HG02759 (cell line): ENCODE measurements around the gene IQSEC2.

Experiments used
- ATAC-seq: cut with Tn5 transposase; IDR thresholded peaks from one replicate; pipeline ENCODE4 v1.9.1; 2021; ENCODE audit warnings: mild to moderate bottlenecking, moderate library complexity; ENCODE audit not compliant: unreplicated experiment

IQSEC2 gene

DNA sequence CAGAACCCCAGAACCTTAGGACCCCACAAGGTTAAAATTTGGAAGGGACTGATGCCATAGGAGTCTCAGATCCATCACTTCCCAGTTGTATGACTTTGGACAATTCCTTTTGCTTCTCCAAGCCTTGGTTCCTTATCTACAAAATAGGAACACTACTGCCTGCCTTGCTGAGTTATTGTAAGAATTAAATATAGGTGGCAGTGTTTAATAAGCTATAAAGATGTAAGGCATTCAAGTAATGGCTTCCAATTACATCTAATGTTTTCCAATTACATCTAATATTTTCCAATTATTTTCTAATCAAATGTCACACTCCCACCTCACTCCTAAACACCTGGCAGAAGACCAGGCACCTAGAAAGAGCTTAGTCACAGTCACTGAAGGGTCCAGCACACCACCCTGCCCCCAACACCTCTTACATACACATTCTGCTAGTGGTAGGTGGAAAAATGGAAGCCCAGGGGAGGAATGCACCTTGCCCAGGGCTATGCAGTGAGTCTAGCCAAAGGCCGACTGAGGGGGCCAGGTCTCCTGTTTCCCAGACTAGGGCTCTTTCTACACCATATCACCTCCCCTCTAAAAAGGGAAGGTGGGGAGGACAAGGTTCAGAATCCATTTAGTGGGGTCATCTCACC lies 31.9 kb downstream of the IQSEC2 start:
- ATAC-seq = no peak

DNA sequence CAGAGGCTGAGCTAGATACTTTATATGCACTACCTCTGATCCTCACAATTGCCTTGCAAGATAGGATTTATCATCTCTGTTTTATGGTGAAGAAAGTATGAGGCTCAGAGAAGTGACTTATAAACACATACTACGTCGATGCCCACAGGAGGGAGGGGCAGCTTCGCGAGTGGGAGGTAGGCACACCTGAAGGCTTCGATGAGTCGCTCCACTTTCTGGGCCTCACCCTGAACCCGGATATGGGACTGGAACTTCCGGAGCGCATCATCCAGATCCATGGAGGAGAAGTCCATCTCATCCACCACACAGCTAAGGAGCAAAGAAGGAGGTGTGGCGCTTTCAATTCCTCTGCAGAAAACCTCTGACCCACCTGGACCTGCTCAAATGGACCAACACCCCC lies 33.5 kb downstream of the IQSEC2 start:
- ATAC-seq = no peak

DNA sequence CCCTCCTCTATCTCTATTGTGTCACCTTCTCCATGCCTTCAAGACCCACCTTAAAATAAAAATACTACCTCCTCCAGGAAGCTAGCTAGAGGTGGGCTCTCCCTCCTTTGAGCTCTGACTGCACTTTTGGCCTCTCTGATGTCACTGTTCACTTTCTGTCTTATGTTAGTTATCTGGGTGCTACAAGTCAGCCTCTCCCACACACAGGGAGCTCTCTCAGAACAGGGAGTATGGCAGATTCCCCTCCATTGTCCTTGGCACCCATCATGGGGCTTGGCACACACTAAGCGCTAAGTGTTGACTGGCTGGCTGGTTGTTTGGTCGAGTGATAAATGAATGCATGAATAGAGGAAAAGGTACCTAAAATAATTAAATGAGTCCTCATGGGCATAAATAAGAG lies 35.2 kb downstream of the IQSEC2 start:
- no peak for ATAC-seq

GRCh38 chrX:53244610-53245009 lies 36.8 kb downstream of the IQSEC2 start:
- no peak for ATAC-seq

DNA sequence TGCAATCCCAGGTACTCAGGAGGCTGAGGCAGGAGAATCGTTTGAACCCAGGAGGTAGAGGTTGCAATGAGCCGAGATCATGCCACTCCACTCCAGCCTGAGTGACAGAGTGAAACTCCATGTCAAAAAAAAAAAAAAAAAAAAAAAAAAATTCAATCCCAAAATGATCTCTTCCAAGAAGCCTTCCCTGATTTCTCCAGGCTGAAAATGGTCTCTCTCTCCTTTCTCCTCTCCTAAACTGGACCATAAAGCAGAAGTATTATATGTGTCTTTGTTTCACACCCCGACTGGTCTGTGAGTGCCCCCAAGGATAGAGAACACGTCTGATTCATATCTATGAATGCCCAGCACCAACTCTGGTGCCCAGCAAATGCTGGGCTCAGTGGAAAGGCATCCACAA lies 39.1 kb downstream of the IQSEC2 start:
- ATAC-seq = no peak

GRCh38 chrX:53241558-53241957 lies 39.8 kb downstream of the IQSEC2 start:
- no peak for ATAC-seq

- peak; percentile 66 for ATAC-seq
These were observed 41.9 kb downstream of the IQSEC2 start for GRCh38 chrX:53239474-53239873.

- no peak for ATAC-seq
These were observed 44.3 kb downstream of the IQSEC2 start for GRCh38 chrX:53237056-53237455.

DNA sequence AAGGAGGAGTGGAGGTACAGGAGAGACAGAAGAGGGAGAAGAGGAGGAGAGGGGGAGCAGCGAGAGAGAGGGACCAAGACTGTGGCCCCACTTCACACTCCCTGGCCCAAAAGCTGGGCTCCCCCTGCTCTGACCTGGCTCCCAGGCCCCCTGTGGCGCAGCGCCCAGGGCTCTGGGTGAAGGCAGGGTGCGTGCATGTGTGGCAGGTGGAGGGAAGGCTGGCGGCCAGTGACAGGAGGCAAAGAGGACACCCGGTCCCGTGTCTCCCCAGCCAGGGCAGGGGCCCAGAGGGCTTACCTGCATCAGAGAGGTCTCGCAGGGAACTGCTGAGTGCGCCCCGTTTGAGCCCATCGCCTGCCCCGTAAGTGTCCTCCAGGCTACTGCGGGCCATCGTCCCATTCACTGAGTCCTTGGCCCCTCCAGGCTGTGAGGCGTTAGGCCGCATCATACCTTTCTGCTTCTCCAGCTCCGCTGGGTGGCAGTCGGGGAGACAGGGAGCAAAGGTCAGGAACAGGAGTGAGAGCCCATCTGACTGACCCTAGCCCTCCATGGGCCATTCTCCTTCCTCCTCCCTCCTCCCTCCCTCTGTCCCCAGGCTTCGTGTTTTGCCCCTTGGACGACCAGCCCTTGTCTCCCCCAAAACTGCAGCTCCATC lies 45.2 kb downstream of the IQSEC2 start:
- no peak for ATAC-seq

- no peak for ATAC-seq
These were observed 45.8 kb downstream of the IQSEC2 start for GRCh38 chrX:53235566-53235965.

GRCh38 chrX:53234484-53234883 lies 46.9 kb downstream of the IQSEC2 start:
- ATAC-seq = no peak

DNA sequence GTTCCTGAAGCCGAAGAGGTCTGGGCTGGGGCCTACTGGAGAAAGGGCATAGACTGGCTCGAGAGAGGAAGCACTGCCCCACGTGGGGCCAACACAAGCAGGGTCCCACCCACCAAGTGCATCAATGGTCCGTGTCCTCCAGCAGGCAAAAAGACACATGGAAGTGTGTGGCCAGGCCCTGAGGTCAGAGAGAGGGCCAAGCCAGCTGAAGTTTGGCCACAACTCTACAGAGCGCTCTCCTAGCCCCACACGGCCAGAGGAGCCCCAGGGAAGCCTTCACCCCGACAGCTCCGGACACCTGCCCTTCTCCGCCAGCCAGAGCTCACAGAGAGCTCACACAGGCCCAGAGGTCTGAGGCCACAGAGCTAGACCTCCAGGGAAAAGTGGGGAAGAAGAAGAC lies 47.8 kb downstream of the IQSEC2 start:
- ATAC-seq = no peak

DNA sequence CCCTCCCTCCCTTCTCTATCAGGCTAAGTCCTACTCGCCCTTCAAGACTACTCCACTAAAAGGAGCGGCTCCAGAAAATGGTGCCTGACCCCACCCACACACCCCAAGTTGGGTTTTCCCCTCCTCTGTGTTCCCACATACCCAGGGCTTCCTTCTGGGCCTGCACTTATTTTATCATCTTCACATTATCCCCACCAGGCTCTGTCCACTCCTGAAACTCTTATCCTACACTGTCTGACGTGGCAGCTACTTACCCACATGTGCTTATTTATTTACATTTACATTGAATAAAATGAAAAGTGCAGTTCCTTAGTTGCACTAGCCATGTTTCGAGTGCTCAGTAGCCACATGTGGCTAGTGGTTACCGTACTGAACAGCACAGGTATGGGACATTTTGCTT lies 51.3 kb downstream of the IQSEC2 start:
- ATAC-seq = no peak

GRCh38 chrX:53227224-53227765 lies 54.1 kb downstream of the IQSEC2 start:
- no peak for ATAC-seq

DNA sequence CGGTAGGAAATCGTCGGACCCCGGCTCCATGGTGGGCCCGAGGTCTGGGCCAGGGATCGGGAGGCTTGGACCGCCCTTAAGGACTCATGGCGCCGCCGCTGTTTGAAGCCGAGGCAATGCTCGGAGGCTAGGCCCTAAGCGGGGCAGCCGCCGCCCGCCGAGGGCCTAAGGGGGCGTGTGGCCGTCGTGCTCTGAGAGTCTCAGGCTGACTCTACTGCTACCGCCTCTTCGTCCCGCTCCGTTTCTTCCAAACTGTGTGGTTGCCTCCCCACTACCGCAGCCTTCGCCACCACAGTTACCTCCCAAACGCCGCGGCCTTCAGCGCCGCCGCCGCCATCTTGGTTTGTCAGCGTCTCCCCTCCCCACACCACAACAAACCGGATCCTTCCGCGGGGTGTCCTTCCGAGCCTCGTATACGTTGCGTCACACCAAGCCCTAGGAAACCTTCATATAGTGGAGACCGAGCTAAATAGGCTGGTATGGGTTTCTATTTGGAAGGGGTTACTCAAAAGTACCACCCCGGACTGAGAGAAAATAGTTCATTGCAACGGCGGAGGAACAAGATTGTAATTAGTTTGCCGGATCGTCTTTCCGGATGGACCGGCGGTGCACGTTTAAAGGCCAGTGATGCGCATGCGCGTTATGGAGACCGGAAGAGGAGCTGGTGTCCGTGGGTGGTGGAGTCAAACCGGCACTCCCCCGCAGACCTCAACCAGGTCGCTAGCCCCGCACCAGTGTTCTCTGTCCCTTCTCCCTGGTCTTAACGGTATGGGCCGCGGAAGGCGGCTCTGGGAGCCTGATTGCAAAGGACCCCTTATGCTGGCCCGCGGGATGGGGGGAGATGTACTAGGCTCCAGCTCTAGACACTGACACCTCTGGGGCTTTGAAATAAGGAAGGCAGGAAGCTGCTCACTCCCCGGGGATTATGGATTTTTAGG lies 56.3 kb downstream of the IQSEC2 start, which contains the start of gene KDM5C:
TSS of gene KDM5C (minus strand) at position 348 of the 938 bp plus-strand sequence. CDS start at position 30, 318 bp downstream.
- ATAC-seq = peak; percentile 86

GRCh38 chrX:53223955-53224859 lies 57.2 kb downstream of the IQSEC2 start:
- no peak for ATAC-seq

- ATAC-seq = no peak
These were observed 58.2 kb downstream of the IQSEC2 start for GRCh38 chrX:53223068-53223693.
